ENCODE measurements around the gene MAP3K14. TPM values are rescaled to one million over a fixed set of nuclear protein-coding genes. Genes with fewer than 3 reads are reported as not detected.

The MAP3K14 gene
- total RNA-seq, 1 donor from 2014 or later, result 11.5 TPM

- Mint-ChIP-seq H3K9me3 (no peaks in the 10 kb centered on the region), H3K36me3 (ENCODE audit: low read depth) (no peaks in the 10 kb centered on the region), H3K27me3 (ENCODE audit: low read depth) (peaks cover 6% of the 10 kb centered on the region), H3K27ac (ENCODE audit: unreplicated experiment) (no peak overlapping the region), H3K4me3 (no peak overlapping the region), H3K4me1 (no peaks in the 10 kb centered on the region)
- no peak for DNase-seq (ENCODE audit: low read depth, low spot score)
- TF ChIP-seq, protein P1, sequence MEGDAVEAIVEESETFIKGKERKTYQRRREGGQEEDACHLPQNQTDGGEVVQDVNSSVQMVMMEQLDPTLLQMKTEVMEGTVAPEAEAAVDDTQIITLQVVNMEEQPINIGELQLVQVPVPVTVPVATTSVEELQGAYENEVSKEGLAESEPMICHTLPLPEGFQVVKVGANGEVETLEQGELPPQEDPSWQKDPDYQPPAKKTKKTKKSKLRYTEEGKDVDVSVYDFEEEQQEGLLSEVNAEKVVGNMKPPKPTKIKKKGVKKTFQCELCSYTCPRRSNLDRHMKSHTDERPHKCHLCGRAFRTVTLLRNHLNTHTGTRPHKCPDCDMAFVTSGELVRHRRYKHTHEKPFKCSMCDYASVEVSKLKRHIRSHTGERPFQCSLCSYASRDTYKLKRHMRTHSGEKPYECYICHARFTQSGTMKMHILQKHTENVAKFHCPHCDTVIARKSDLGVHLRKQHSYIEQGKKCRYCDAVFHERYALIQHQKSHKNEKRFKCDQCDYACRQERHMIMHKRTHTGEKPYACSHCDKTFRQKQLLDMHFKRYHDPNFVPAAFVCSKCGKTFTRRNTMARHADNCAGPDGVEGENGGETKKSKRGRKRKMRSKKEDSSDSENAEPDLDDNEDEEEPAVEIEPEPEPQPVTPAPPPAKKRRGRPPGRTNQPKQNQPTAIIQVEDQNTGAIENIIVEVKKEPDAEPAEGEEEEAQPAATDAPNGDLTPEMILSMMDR (conservative IDR thresholded peaks at IDR 0.05), result no peak
Observed at GRCh38 chr17:45333702-45334092, 16.9 kb upstream of the MAP3K14 start.

DNA sequence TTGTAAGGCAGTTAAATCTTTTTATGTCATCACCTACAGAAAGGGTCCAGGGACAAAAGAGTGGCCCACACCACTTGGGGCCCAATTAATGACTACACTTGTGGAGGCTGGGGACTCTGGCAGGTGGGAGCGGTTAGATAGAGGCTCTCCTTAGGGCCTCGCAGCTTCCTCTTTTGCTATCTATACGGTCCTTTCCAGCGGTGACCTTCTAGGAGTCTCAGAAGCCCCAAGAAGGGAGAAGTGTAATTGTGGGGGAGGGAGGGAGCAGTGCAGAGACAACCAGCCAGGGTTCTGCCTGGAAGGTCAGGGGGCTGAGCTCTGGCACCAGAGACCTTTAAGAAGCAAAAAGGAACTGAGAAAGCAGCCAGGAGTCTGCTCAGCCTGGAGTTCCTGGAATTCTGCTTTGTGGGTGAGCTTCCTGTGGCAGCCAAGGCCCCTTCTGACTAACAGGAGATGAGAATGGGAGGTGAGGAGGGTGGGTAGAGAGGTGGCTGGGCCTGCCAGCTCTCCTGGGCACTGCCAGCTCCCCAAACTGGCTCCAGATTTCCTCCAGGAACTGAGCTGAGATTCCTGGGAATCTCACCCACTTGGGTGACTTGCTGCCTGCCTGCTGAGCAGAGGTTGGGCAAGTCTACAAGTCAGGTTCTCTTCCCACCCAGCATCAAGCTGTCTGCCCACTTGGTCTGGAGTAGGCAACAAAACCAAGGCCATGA lies 16.3 kb upstream of the MAP3K14 start:
- no peaks in the 10 kb centered on the region for H3K4me1 Mint-ChIP-seq
- H3K9me3 Mint-ChIP-seq, result no peaks in the 10 kb centered on the region
- no peak overlapping the region for H3K27ac Mint-ChIP-seq (ENCODE audit: unreplicated experiment)
- H3K4me3 Mint-ChIP-seq, result no peak overlapping the region
- peaks cover 6% of the 10 kb centered on the region for H3K27me3 Mint-ChIP-seq (ENCODE audit: low read depth)
- TF ChIP-seq, protein P1 (conservative IDR thresholded peaks at IDR 0.05), result no peak
- no peak for DNase-seq (ENCODE audit: low read depth, low spot score)
- H3K36me3 Mint-ChIP-seq (ENCODE audit: low read depth), result no peaks in the 10 kb centered on the region

DNA sequence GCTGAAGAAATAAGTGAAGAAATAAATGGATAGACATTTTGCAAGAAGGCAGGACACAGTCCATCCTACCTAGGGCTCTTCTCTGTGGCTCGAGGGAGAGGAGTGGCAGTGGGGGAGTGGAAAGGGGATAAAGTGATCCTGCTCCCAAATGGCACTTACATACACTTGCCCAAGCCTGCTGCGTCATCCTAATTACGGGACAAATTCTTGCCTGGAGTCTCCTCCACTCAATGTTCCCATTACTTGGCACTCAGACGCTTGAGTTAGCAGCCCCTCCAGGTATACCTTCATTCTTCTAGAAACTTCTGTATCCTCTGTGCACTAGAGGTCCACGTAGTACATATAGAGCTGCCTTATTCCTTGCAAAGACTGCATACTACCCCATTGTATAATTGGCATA lies 15.7 kb upstream of the MAP3K14 start:
- TF ChIP-seq, protein P1 (conservative IDR thresholded peaks at IDR 0.05), result no peak
- no peaks in the 10 kb centered on the region for H3K4me1 Mint-ChIP-seq
- H3K27me3 Mint-ChIP-seq (ENCODE audit: low read depth), result peaks cover 6% of the 10 kb centered on the region
- peaks cover 2% of the 10 kb centered on the region for H3K9me3 Mint-ChIP-seq
- no peak overlapping the region for H3K27ac Mint-ChIP-seq (ENCODE audit: unreplicated experiment)
- no peak for DNase-seq (ENCODE audit: low read depth, low spot score)
- H3K36me3 Mint-ChIP-seq (ENCODE audit: low read depth), result no peaks in the 10 kb centered on the region
- no peak overlapping the region for H3K4me3 Mint-ChIP-seq

- peaks cover 2% of the 10 kb centered on the region for H3K9me3 Mint-ChIP-seq
- H3K27me3 Mint-ChIP-seq (ENCODE audit: low read depth), result no peaks in the 10 kb centered on the region
- no peak overlapping the region for H3K4me3 Mint-ChIP-seq
- H3K27ac Mint-ChIP-seq (ENCODE audit: unreplicated experiment), result no peak overlapping the region
- no peak for DNase-seq (ENCODE audit: low read depth, low spot score)
- H3K36me3 Mint-ChIP-seq (ENCODE audit: low read depth), result no peaks in the 10 kb centered on the region
- TF ChIP-seq, protein P1 (conservative IDR thresholded peaks at IDR 0.05), result no peak
- no peaks in the 10 kb centered on the region for H3K4me1 Mint-ChIP-seq
Observed at GRCh38 chr17:45326626-45327025, 9.8 kb upstream of the MAP3K14 start.

- Mint-ChIP-seq H3K36me3 (ENCODE audit: low read depth) (no peaks in the 10 kb centered on the region), H3K27ac (ENCODE audit: unreplicated experiment) (no peak overlapping the region), H3K9me3 (peaks cover 2% of the 10 kb centered on the region), H3K4me3 (no peak overlapping the region), H3K4me1 (no peaks in the 10 kb centered on the region), H3K27me3 (ENCODE audit: low read depth) (no peaks in the 10 kb centered on the region)
- TF ChIP-seq, protein P1 (conservative IDR thresholded peaks at IDR 0.05), result no peak
- DNase-seq (ENCODE audit: low read depth, low spot score), result no peak
Observed at GRCh38 chr17:45325810-45326209, 9.0 kb upstream of the MAP3K14 start.
